GM12878 (cell line): ENCODE data around the gene PRKCB. TPM values are rescaled to one million over a fixed set of nuclear protein-coding genes. Genes with fewer than 3 reads are reported as not detected.
A peak's percentile ranks its signal among the peaks of the same experiment; 100 is the strongest.

Experiments used
- ATAC-seq: fragments of 200-7000 bp; cut with Tn5 transposase; 3 replicates; pipeline ENCODE4 v1.9.1; 2020; ENCODE audit warnings: mild to moderate bottlenecking, moderate library complexity
- BruUV-seq: library from RNA; stranded (reverse); fragments of 400-500 nt; replicated peaks from 2 replicates; lab custom pipeline; 2021; lab: Mats Ljungman, UMichigan
- CTCF ChIA-PET: fragments of 300-600 bp; sonication (Branson Sonifier 250); formaldehyde crosslinking; extraction: SDS; loops from one replicate; lab custom pipeline; 2021; ENCODE audit warnings: inconsistent platforms; lab: Yijun Ruan, JAX
- POLR2A ChIA-PET: fragments of 350-600 bp; formaldehyde crosslinking; extraction: SDS; loops from one replicate; lab custom pipeline; 2021; ENCODE audit warnings: inconsistent platforms; lab: Charles Lee
- RAD21 ChIA-PET: fragments of 300-600 bp; sonication (Branson Sonifier 250); formaldehyde crosslinking; loops from one replicate; lab custom pipeline; 2023; ENCODE audit warnings: antibody characterized with exemption; ENCODE audit not compliant: unreplicated experiment; lab: Charles Lee
- SMC1A ChIA-PET: fragments of 300-600 bp; sonication (Branson Sonifier 250); formaldehyde crosslinking; loops from one replicate; lab custom pipeline; 2023; ENCODE audit not compliant: unreplicated experiment, uncharacterized antibody; lab: Charles Lee
- DNase-seq: peaks from one replicate; pipeline ENCODE4 v3.0.0-alpha.2; 2011; ENCODE audit warnings: low read depth, low spot score
- FAIRE-seq: peaks from 3 replicates; lab custom pipeline; 2011; peaks lifted over from hg19 to GRCh38; lab: Jason Lieb, UNC
- H2AFZ ChIP-seq: 2 replicates; pipeline ENCODE4 v1.6.0; 2011; ENCODE audit warnings: low read depth, low read length, control low read depth; ENCODE audit not compliant: control insufficient read depth
- H3K27ac ChIP-seq: 2 replicates; pipeline ENCODE4 v1.5.1; 2011; ENCODE audit warnings: control low read depth; ENCODE audit not compliant: control insufficient read depth, insufficient read depth
- H3K27me3 ChIP-seq, 2 experiments: replicated peaks in 1 of 2; 2 replicates each; pipeline versions ENCODE4 v1.6.0 to v1.6.1; 2011; ENCODE audit warnings: low read length in 1 of 2; ENCODE audit not compliant: control insufficient read depth in 2 of 2, insufficient read depth in 2 of 2
- H3K36me3 ChIP-seq, 2 experiments: 2 replicates each; pipeline ENCODE4 v1.5.1; 2011; ENCODE audit warnings: low read length in 1 of 2; ENCODE audit not compliant: control insufficient read depth in 2 of 2, insufficient read depth in 2 of 2
- H3K4me1 ChIP-seq: 2 replicates; pipeline ENCODE4 v1.6.1; 2011; ENCODE audit warnings: mild to moderate bottlenecking, low read length, moderate library complexity, mixed read lengths; ENCODE audit not compliant: control insufficient read depth, insufficient read depth
- H3K4me2 ChIP-seq: 2 replicates; pipeline ENCODE4 v1.6.0; 2011; ENCODE audit warnings: control low read depth; ENCODE audit not compliant: control insufficient read depth, insufficient read depth
- H3K4me3 ChIP-seq: fragments of 200-600 bp; sonication (generic); 2 replicates; pipeline ENCODE4 v1.5.1; 2016
- H3K79me2 ChIP-seq: 2 replicates; pipeline ENCODE4 v1.6.0; 2011; ENCODE audit warnings: low read length; ENCODE audit not compliant: control insufficient read depth, insufficient read depth
- H3K9ac ChIP-seq: 2 replicates; pipeline ENCODE4 v1.8.0; 2011; ENCODE audit warnings: low read length, control low read depth, mixed read lengths; ENCODE audit not compliant: control insufficient read depth, insufficient read depth
- H3K9me3 ChIP-seq: replicated peaks from 3 replicates; pipeline ENCODE4 v1.5.1; 2011; ENCODE audit warnings: mild to moderate bottlenecking, low read length; ENCODE audit not compliant: control insufficient read depth, insufficient read depth
- H4K20me1 ChIP-seq: 2 replicates; pipeline ENCODE4 v1.6.0; 2011; ENCODE audit not compliant: control insufficient read depth, insufficient read depth
- ETV6 ChIP-seq, 2 experiments: fragments of 450-650 bp in 1 of 2; IDR thresholded peaks in 1 of 2; conservative IDR thresholded peaks in 1 of 2; 2 replicates each; pipeline ENCODE4 v1.6.1; 2014; ENCODE audit warnings: antibody characterized with exemption in 1 of 2, borderline replicate concordance in 1 of 2, low read depth in 1 of 2, mild to moderate bottlenecking in 1 of 2, moderate library complexity in 1 of 2
- JUND ChIP-seq: IDR thresholded peaks from 2 replicates; pipeline ENCODE4 v1.6.1; 2012; ENCODE audit warnings: low read depth, mild to moderate bottlenecking, low read length, improper control_type of control experiment, moderate library complexity
- LARP7 ChIP-seq: fragments of 450-650 bp; IDR thresholded peaks from 2 replicates; pipeline ENCODE4 v1.6.1; 2017; ENCODE audit warnings: mild to moderate bottlenecking
- NFXL1 ChIP-seq: fragments of 450-650 bp; IDR thresholded peaks from 2 replicates; pipeline ENCODE4 v1.6.1; 2017; ENCODE audit warnings: antibody characterized with exemption, mild to moderate bottlenecking, borderline replicate concordance
- NRF1 ChIP-seq: conservative IDR thresholded peaks from 2 replicates; pipeline ENCODE4 v1.6.1; 2011; ENCODE audit warnings: mild to moderate bottlenecking, low read depth, low read length, improper control_type of control experiment
- RUNX3 ChIP-seq: IDR thresholded peaks from 2 replicates; pipeline ENCODE4 v1.6.1; 2012; ENCODE audit warnings: low read length, inconsistent platforms
- SMAD1 ChIP-seq: fragments of 450-650 bp; IDR thresholded peaks from 2 replicates; pipeline ENCODE4 v1.6.1; 2018; ENCODE audit warnings: mild to moderate bottlenecking, low read depth; ENCODE audit not compliant: partially characterized antibody
- SREBF2 ChIP-seq: IDR thresholded peaks from 2 replicates; pipeline ENCODE4 v1.6.1; 2012; ENCODE audit warnings: mild to moderate bottlenecking, low read length
- TCF3 ChIP-seq: IDR thresholded peaks from 2 replicates; pipeline ENCODE4 v1.6.1; 2012; ENCODE audit warnings: low read depth, mild to moderate bottlenecking, low read length, borderline replicate concordance; ENCODE audit not compliant: insufficient read depth
- ZNF24 ChIP-seq: fragments of 450-650 bp; IDR thresholded peaks from 2 replicates; pipeline ENCODE4 v1.6.1; 2017; ENCODE audit warnings: antibody characterized with exemption, mild to moderate bottlenecking
- ZNF384 ChIP-seq: IDR thresholded peaks from 2 replicates; pipeline ENCODE4 v1.6.1; 2012; ENCODE audit warnings: low read depth, mild to moderate bottlenecking, low read length, improper control_type of control experiment, borderline replicate concordance
- WGBS: methylation state at CpG from one replicate; pipeline ENCODE4 v1.1.6; 2016; ENCODE audit warnings: low lambda C conversion rate; ENCODE audit not compliant: insufficient replicate concordance, insufficient coverage; ENCODE audit errors: missing lambda C conversion rate; 5-methylcytosine and 5-hydroxymethylcytosine counted together
- in situ Hi-C: fragments of 300-500 bp; cut with MboI; formaldehyde crosslinking; loops from 9 replicates; pipeline ENCODE4 v1.14.3; 2018; ENCODE audit warnings: mixed read lengths
- intact Hi-C: fragments of 100-400 bp; cut with micrococcal nuclease; formaldehyde crosslinking; loops from one replicate; pipeline ENCODE4 v1.14.2; 2022; ENCODE audit not compliant: unreplicated experiment
- polyA plus RNA-seq, 11 experiments: library from polyadenylated mRNA; depleted of rRNA in 4 of 11; unstranded in 6 of 11; stranded (reverse) in 5 of 11; fragments of >200 nt; fragmentation: Nextera tagmentation in 4 of 11; fragmentation: Illumina TruSeq in 1 of 11; extraction: Ambion mirVana in 4 of 11; extraction: Trizol in 1 of 11; gene quantifications; 1 replicate in 1 of 11; 2 replicates in 10 of 11; pipeline versions ENCODE4 v1.2.1 to v1.2.3, GENCODE V29; 2011 to 2016; ENCODE audit warnings: inconsistent platforms in 2 of 11, missing spikeins in 2 of 11, low read depth in 1 of 11
- total RNA-seq, 4 experiments: library from RNA; depleted of rRNA in 3 of 4; stranded (reverse); fragments of >200 nt in 3 of 4; fragmentation: Illumina TruSeq in 1 of 4; extraction: Trizol in 1 of 4; gene quantifications; 2 replicates each; pipeline versions ENCODE4 v1.2.1 to v1.2.3, GENCODE V29; 2013 to 2021
- TF ChIP-seq, protein P1 (sequence below): fragments of 450-650 bp; IDR thresholded peaks from 2 replicates; pipeline ENCODE4 v1.6.1; 2016; ENCODE audit warnings: mild to moderate bottlenecking
- TF ChIP-seq, protein P2 (sequence below): IDR thresholded peaks from 2 replicates; pipeline ENCODE4 v1.6.1; 2012; ENCODE audit warnings: mild to moderate bottlenecking, low read depth, low read length
- TF ChIP-seq, protein P3 (sequence below): IDR thresholded peaks from 2 replicates; pipeline ENCODE4 v1.6.1; 2011; ENCODE audit warnings: borderline replicate concordance, low read depth, mild to moderate bottlenecking, moderate library complexity, low read length; ENCODE audit not compliant: insufficient read depth, poor library complexity, severe bottlenecking
- TF ChIP-seq, protein P4 (sequence below): IDR thresholded peaks from 2 replicates; pipeline ENCODE4 v1.6.1; 2012; ENCODE audit warnings: low read length, inconsistent platforms

The PRKCB gene
- total and polyA plus RNA-seq, 10 of the 15 experiments (the other 5 are each of a cell fraction or from before 2014, with no cell fraction given) = 21.4 to 158 (median 97.3) TPM

DNA sequence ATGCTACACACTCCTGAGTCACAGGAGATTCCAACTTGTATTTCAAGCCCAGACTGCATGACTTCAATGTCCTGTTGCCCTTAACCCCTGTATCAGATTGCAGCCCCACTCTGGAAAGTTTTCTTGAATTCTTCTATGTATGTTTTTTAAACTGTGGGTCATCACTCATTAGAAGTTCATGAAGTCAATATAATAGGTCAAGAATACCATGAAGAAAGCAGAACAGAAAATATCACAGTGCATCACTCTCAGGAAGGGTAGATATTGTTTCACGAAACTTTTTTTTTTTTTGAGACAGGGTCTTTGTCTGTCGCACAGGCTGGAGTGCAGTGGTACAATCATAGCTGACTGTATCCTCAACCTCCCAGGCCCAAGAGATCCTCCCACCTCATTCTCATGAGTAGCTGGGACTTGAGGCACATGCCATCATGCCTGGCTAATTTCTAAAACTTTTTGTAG is 20.5 kb downstream of the PRKCB start:
- Histone ChIP-seq H3K79me2 (peaks cover 96% of the 10 kb centered on the region), H3K27ac (peak overlapping the region; percentile 87), H3K4me2 (peak overlapping the region; percentile 58), H3K9me3 (peaks cover 6% of the 10 kb centered on the region), H3K36me3 (peaks cover 1 to 11% of the 10 kb centered on the region in 2 experiments; a peak in 3 of 4 replicates), H3K27me3 (no peaks in the 10 kb centered on the region), H4K20me1 (no peaks in the 10 kb centered on the region), H2AFZ (no peak overlapping the region), H3K4me3 (peak overlapping the region; percentile 23; the same call in 1 of the 2 replicates), H3K4me1 (peaks cover 91% of the 10 kb centered on the region), H3K9ac (no peak overlapping the region)
- ChIA-PET POLR2A (interaction anchor here (0.7 to 5.8 kb wide), 9 partner anchors 8 to 1403 kb away, joined by 3 to 46 read pairs (median 9); no protein-coding TSS in a partner anchor), RAD21 (interaction anchor here (0.6 to 9.2 kb wide), 7 partner anchors 8 to 154 kb away, joined by 3 to 70 read pairs (median 5); no protein-coding TSS in a partner anchor), CTCF (interaction anchor here (2.4 to 11.5 kb wide), 4 partner anchors 10 to 154 kb away, joined by 8 to 134 read pairs (median 19); no protein-coding TSS in a partner anchor), SMC1A (interaction anchor here (0.9 to 27.0 kb wide), 8 partner anchors 14 to 159 kb away, joined by 3 to 468 read pairs (median 4); no protein-coding TSS in a partner anchor)
- 0% methylated on average over 2 of the region's 2 CpGs for WGBS
- intact Hi-C loops = loop anchor here (2.0 kb wide), 1 partner anchor 13 kb away; no protein-coding TSS in a partner anchor
- no TSS peak for BruUV-seq
- no peak for DNase-seq
- in situ Hi-C loops = loop anchor here (25.0 kb wide), 1 partner anchor 1181 kb away; no protein-coding TSS in a partner anchor
- peak; percentile 65 for FAIRE-seq
- ATAC-seq = peak; percentile 76
- no peak for TF ChIP-seq TCF3
- TF ChIP-seq NFXL1 = no peak
- TF ChIP-seq ZNF384 = peak; percentile 83
- TF ChIP-seq, protein P1, sequence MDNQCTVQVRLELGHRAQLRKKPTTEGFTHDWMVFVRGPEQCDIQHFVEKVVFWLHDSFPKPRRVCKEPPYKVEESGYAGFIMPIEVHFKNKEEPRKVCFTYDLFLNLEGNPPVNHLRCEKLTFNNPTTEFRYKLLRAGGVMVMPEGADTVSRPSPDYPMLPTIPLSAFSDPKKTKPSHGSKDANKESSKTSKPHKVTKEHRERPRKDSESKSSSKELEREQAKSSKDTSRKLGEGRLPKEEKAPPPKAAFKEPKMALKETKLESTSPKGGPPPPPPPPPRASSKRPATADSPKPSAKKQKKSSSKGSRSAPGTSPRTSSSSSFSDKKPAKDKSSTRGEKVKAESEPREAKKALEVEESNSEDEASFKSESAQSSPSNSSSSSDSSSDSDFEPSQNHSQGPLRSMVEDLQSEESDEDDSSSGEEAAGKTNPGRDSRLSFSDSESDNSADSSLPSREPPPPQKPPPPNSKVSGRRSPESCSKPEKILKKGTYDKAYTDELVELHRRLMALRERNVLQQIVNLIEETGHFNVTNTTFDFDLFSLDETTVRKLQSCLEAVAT = no peak
- TF ChIP-seq ETV6 (conservative IDR thresholded peaks at IDR 0.05 in 1 of 2, IDR thresholded peaks at IDR 0.05 in 1 of 2; ENCODE audit: borderline replicate concordance in 1 of 2, low read depth in 1 of 2) = peak in 1 of 2 experiments; percentile 18; a peak in 1 of 4 replicates
- TF ChIP-seq SREBF2 = no peak
- no peak for TF ChIP-seq LARP7
- TF ChIP-seq RUNX3 = no peak
- no peak for TF ChIP-seq SMAD1
- TF ChIP-seq NRF1 = no peak
- no peak for TF ChIP-seq JUND
- TF ChIP-seq, protein P2, sequence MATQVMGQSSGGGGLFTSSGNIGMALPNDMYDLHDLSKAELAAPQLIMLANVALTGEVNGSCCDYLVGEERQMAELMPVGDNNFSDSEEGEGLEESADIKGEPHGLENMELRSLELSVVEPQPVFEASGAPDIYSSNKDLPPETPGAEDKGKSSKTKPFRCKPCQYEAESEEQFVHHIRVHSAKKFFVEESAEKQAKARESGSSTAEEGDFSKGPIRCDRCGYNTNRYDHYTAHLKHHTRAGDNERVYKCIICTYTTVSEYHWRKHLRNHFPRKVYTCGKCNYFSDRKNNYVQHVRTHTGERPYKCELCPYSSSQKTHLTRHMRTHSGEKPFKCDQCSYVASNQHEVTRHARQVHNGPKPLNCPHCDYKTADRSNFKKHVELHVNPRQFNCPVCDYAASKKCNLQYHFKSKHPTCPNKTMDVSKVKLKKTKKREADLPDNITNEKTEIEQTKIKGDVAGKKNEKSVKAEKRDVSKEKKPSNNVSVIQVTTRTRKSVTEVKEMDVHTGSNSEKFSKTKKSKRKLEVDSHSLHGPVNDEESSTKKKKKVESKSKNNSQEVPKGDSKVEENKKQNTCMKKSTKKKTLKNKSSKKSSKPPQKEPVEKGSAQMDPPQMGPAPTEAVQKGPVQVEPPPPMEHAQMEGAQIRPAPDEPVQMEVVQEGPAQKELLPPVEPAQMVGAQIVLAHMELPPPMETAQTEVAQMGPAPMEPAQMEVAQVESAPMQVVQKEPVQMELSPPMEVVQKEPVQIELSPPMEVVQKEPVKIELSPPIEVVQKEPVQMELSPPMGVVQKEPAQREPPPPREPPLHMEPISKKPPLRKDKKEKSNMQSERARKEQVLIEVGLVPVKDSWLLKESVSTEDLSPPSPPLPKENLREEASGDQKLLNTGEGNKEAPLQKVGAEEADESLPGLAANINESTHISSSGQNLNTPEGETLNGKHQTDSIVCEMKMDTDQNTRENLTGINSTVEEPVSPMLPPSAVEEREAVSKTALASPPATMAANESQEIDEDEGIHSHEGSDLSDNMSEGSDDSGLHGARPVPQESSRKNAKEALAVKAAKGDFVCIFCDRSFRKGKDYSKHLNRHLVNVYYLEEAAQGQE = no peak
- TF ChIP-seq, protein P3, sequence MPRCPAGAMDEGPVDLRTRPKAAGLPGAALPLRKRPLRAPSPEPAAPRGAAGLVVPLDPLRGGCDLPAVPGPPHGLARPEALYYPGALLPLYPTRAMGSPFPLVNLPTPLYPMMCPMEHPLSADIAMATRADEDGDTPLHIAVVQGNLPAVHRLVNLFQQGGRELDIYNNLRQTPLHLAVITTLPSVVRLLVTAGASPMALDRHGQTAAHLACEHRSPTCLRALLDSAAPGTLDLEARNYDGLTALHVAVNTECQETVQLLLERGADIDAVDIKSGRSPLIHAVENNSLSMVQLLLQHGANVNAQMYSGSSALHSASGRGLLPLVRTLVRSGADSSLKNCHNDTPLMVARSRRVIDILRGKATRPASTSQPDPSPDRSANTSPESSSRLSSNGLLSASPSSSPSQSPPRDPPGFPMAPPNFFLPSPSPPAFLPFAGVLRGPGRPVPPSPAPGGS = peak; percentile 21
- TF ChIP-seq, protein P4, sequence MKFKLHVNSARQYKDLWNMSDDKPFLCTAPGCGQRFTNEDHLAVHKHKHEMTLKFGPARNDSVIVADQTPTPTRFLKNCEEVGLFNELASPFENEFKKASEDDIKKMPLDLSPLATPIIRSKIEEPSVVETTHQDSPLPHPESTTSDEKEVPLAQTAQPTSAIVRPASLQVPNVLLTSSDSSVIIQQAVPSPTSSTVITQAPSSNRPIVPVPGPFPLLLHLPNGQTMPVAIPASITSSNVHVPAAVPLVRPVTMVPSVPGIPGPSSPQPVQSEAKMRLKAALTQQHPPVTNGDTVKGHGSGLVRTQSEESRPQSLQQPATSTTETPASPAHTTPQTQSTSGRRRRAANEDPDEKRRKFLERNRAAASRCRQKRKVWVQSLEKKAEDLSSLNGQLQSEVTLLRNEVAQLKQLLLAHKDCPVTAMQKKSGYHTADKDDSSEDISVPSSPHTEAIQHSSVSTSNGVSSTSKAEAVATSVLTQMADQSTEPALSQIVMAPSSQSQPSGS = peak; percentile 62
- TF ChIP-seq ZNF24 = no peak
